OCI-LY7 (cell line): ENCODE data around the gene LACRT.

Experiments
- EZH2phosphoT487 ChIP-seq: fragments of 200-600 bp; sonication (generic); IDR thresholded peaks from 2 replicates; pipeline ENCODE4 v1.6.1; 2018; ENCODE audit warnings: low read depth, borderline replicate concordance, mild to moderate bottlenecking, mixed run types, antibody characterized with exemption, low read length, moderate library complexity, mixed read lengths
- TF ChIP-seq, protein P1 (sequence below): fragments of 200-600 bp; sonication (generic); conservative IDR thresholded peaks from 2 replicates; pipeline ENCODE4 v1.5.1; 2014; ENCODE audit warnings: mild to moderate bottlenecking, antibody characterized with exemption, low read length, moderate library complexity, mixed read lengths

- TF ChIP-seq, protein P1, sequence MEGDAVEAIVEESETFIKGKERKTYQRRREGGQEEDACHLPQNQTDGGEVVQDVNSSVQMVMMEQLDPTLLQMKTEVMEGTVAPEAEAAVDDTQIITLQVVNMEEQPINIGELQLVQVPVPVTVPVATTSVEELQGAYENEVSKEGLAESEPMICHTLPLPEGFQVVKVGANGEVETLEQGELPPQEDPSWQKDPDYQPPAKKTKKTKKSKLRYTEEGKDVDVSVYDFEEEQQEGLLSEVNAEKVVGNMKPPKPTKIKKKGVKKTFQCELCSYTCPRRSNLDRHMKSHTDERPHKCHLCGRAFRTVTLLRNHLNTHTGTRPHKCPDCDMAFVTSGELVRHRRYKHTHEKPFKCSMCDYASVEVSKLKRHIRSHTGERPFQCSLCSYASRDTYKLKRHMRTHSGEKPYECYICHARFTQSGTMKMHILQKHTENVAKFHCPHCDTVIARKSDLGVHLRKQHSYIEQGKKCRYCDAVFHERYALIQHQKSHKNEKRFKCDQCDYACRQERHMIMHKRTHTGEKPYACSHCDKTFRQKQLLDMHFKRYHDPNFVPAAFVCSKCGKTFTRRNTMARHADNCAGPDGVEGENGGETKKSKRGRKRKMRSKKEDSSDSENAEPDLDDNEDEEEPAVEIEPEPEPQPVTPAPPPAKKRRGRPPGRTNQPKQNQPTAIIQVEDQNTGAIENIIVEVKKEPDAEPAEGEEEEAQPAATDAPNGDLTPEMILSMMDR = no peak
- TF ChIP-seq EZH2phosphoT487 = no peak
These were observed 32.0 kb downstream of the LACRT start for GRCh38 chr12:54602661-54603060.
